ENCODE measurements around the gene CUX1. TPM values are rescaled to one million over a fixed set of nuclear protein-coding genes. Genes with fewer than 3 reads are reported as not detected.
"Not testable (repeated sequence)": the region's sequence is repeated elsewhere in the genome, so short reads cannot be mapped to it uniquely, and the experiment has no call there.

Gene CUX1
- total RNA-seq, 2 donors from 2014 or later = 42.0 to 47.5 TPM

DNA sequence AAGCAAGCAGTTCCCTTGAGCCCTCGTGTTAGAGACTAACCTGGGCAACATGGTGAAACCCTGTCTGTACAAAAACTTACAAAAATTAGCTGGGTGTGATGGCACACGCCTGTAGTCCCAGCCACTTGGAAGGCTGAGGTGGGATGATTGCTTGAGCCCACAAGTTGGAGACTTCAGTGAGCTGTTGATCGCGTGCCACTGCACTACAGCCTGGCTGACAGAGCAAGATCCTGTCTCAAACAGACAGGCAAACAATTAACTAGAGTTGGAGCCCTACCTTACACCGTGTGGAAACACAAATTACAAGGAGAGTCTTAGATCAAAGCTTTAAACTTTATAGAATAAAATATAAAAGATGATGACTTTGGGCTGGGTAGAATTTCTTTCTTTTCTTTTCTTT is 219.5 kb downstream of the CUX1 start:
- Histone ChIP-seq H3K27ac (no peak overlapping the region), H3K9me3 (no peaks in the 10 kb centered on the region), H3K27me3 (no peaks in the 10 kb centered on the region), H3K36me3 (replicated peaks in 1 of 2; ENCODE audit: insufficient read depth in 1 of 2, low read depth in 2 of 2) (no peaks in the 10 kb centered on the region), H3K4me3 (no peak overlapping the region), H3K4me1 (no peaks in the 10 kb centered on the region)
- 91 to 94% methylated on average over 4 to 5 of the region's 5 CpGs for WGBS, 2 donors
- DNase-seq (no peak), ATAC-seq (no peak)
- TF ChIP-seq, protein P1, sequence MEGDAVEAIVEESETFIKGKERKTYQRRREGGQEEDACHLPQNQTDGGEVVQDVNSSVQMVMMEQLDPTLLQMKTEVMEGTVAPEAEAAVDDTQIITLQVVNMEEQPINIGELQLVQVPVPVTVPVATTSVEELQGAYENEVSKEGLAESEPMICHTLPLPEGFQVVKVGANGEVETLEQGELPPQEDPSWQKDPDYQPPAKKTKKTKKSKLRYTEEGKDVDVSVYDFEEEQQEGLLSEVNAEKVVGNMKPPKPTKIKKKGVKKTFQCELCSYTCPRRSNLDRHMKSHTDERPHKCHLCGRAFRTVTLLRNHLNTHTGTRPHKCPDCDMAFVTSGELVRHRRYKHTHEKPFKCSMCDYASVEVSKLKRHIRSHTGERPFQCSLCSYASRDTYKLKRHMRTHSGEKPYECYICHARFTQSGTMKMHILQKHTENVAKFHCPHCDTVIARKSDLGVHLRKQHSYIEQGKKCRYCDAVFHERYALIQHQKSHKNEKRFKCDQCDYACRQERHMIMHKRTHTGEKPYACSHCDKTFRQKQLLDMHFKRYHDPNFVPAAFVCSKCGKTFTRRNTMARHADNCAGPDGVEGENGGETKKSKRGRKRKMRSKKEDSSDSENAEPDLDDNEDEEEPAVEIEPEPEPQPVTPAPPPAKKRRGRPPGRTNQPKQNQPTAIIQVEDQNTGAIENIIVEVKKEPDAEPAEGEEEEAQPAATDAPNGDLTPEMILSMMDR (IDR thresholded peaks at IDR 0.05) = no peak
- TF ChIP-seq POLR2A (IDR thresholded peaks at IDR 0.05) = no peak
- intact Hi-C loops (cut with DNase I) = no loop called here

DNA sequence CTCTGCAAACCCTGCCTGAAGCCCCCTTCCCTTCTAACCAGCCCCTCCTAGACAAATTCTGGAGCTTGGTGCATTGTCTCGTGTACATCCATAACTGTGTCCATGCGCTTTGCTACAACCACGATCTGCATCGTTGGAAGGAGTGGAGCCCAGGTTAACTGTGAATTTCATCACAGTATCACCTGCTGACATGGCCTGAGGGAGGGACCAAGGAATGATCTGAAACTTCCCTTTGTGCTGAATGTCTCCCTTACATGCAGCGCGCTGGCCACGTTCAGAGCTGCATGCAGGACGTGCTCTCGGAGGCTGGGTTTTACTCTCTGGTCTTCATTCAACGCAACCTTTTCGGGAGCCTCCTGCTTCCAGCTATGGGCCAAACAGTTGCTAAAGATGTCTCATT is 222.3 kb downstream of the CUX1 start:
- TF ChIP-seq, protein P1 (IDR thresholded peaks at IDR 0.05) = no peak
- TF ChIP-seq POLR2A (IDR thresholded peaks at IDR 0.05) = no peak
- H3K9me3 ChIP-seq = no peaks in the 10 kb centered on the region
- DNase-seq (no peak), ATAC-seq (no peak)
- intact Hi-C loops (cut with DNase I) = no loop called here
- no peak overlapping the region for H3K4me3 ChIP-seq
- H3K27ac ChIP-seq = no peak overlapping the region
- H3K27me3 ChIP-seq = no peaks in the 10 kb centered on the region
- 95 to 97% methylated on average over 11 of the region's 11 CpGs for WGBS, 2 donors
- H3K36me3 ChIP-seq (replicated peaks in 1 of 2; ENCODE audit: insufficient read depth in 1 of 2, low read depth in 2 of 2) = no peaks in the 10 kb centered on the region
- no peaks in the 10 kb centered on the region for H3K4me1 ChIP-seq

DNA sequence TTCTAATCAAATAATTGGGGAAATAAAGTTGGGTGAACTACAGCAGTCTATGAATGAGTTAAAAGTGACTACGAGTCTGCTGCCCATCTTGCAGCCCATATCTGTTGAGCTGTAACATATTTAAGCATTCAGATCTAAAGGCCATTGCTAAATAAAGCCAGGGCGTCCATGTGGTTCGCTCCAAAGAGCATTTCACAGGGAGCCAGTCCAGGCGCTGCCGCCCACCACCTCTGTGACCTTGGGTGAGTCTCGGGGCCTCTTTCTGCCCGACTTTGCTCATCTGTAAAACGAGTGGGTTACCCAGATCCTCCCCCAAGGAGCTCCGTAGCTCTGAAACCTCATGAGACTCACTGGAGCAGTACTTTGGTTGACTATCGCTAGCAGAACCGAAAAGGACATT is 223.1 kb downstream of the CUX1 start:
- WGBS, 2 donors = 88 to 90% methylated on average over 11 of the region's 11 CpGs
- Histone ChIP-seq H3K9me3 (no peaks in the 10 kb centered on the region), H3K27ac (no peak overlapping the region), H3K27me3 (no peaks in the 10 kb centered on the region), H3K36me3 (replicated peaks in 1 of 2; ENCODE audit: insufficient read depth in 1 of 2, low read depth in 2 of 2) (no peaks in the 10 kb centered on the region), H3K4me3 (no peak overlapping the region), H3K4me1 (no peaks in the 10 kb centered on the region)
- no peak for DNase-seq
- ATAC-seq = no peak
- TF ChIP-seq POLR2A (IDR thresholded peaks at IDR 0.05) = no peak
- TF ChIP-seq, protein P1 (IDR thresholded peaks at IDR 0.05) = no peak
- intact Hi-C loops (cut with DNase I) = no loop called here

DNA sequence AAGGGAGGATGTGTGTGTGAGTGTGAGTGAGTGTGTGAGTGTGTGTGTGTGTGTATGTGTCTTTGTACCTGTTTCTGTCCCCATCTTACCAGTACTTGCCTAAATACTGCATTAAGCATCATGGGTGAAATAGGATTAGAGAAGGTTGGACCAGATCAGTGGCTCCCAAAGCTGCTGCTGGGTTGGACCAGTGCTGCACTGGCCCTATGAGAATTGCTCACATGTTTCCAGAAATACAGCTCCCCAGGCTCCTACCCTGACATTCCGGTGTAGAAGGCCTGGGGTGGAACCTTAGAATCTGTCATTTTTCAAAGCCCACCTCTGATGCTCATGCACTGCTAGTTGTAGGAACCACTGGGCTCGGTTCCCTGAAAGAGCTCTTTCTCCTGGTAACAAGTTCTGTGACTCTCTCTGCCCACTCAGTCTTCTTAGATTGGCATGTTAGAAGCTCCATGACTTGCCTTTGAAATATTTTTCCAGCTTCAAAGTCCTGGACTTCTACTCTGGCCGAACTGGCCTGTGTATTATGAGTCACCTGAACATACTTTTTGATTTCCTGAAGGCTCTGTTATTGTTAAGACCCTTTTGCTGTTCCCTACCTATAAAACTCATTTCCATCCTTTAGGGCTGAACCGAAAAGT is 224.7 kb downstream of the CUX1 start:
- ATAC-seq = no peak
- TF ChIP-seq, protein P1 (IDR thresholded peaks at IDR 0.05) = no peak
- TF ChIP-seq POLR2A (IDR thresholded peaks at IDR 0.05) = no peak
- Histone ChIP-seq H3K4me3 (no peak overlapping the region), H3K4me1 (no peaks in the 10 kb centered on the region), H3K36me3 (replicated peaks in 1 of 2; ENCODE audit: insufficient read depth in 1 of 2, low read depth in 2 of 2) (no peaks in the 10 kb centered on the region), H3K9me3 (no peaks in the 10 kb centered on the region), H3K27ac (no peak overlapping the region), H3K27me3 (no peaks in the 10 kb centered on the region)
- intact Hi-C loops (cut with DNase I) = no loop called here
- no peak for DNase-seq
- 81 to 82% methylated on average over 4 of the region's 4 CpGs for WGBS, 2 donors

DNA sequence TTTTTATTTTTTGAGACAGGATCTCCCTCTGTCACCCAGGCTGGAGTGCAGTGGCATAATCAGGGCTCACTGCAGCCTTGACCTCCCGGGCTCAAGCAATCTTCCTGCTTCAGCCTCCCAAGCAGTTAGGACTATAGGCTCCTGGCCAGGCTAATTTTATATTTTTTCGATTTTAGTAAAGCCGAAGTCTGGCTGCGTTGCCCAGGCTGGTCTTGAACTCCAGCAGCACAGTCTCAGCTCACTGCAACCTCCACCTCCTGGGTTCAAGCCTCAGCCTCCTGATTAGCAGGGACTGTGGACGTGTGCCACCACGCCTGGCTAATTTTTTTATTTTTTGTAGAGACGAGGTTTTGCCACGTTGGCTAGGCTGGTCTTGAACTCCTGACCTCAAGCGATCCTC is 225.4 kb downstream of the CUX1 start:
- H3K4me3 ChIP-seq; H3K4me1 ChIP-seq; H3K27ac ChIP-seq; intact Hi-C loops (cut with DNase I); H3K27me3 ChIP-seq; ATAC-seq; DNase-seq; H3K9me3 ChIP-seq; H3K36me3 ChIP-seq (replicated peaks in 1 of 2; ENCODE audit: insufficient read depth in 1 of 2, low read depth in 2 of 2): not testable (repeated sequence)
- 78 to 89% methylated on average over 9 of the region's 9 CpGs for WGBS, 2 donors

All from body of pancreas (tissue), 4 donors.